Muscle layer of duodenum (tissue), 2 donors: ENCODE results near the gene SLC22A3.

Experiments
- H3K27ac ChIP-seq: one replicate; pipeline ENCODE4 v1.7.0; 2013; ENCODE audit warnings: mild to moderate bottlenecking, low read length
- H3K27me3 ChIP-seq: one replicate; pipeline ENCODE4 v1.7.0; 2013; ENCODE audit warnings: low read depth, mild to moderate bottlenecking, control low read depth, low read length
- H3K36me3 ChIP-seq, 2 donors: one replicate each; pipeline ENCODE4 v1.7.0; 2013; ENCODE audit warnings: low read length in 2 of 2, control low read depth in 1 of 2, mild to moderate bottlenecking in 1 of 2; ENCODE audit not compliant: insufficient read depth in 2 of 2, control insufficient read depth in 1 of 2
- H3K4me1 ChIP-seq, 2 donors: one replicate each; pipeline ENCODE4 v1.7.0; 2013; ENCODE audit warnings: low read length in 2 of 2, mild to moderate bottlenecking in 2 of 2, control low read depth in 1 of 2, moderate library complexity in 1 of 2; ENCODE audit not compliant: insufficient read depth in 2 of 2, control insufficient read depth in 1 of 2
- H3K4me3 ChIP-seq, 2 donors: one replicate each; pipeline ENCODE4 v1.7.0; 2013; ENCODE audit warnings: low read length in 2 of 2, low read depth in 1 of 2, mild to moderate bottlenecking in 1 of 2
- H3K9me3 ChIP-seq, 2 donors: one replicate each; pipeline ENCODE4 v1.7.0; 2013; ENCODE audit warnings: low read length in 2 of 2, control low read depth in 1 of 2, mild to moderate bottlenecking in 1 of 2; ENCODE audit not compliant: control insufficient read depth in 1 of 2
- donor health status: healthy.

Gene SLC22A3

DNA sequence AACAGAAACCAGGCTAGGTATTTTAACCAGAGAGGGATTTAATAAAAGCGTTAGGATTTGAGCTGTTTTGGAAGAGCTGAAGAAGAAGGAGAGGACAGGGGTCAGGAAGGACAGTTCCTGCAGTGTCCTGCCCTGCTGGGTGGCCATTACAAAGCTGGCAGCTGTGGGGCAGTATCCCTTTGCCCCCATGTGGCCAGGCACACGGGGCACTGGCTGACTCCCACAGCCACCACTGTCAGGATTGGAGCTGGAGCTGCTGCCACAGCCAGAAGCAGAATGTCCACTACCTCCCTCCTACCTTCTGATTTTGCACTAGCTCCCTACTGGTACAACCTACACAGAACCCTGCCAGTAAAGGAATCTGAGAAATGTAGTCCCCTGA lies 46.5 kb downstream of the SLC22A3 start:
- H3K9me3 ChIP-seq: no peaks in the 10 kb centered on the region
- peaks cover 6% of the 10 kb centered on the region in 2 donors for H3K4me1 ChIP-seq
- H3K27ac ChIP-seq: no peak overlapping the region
- no peak overlapping the region for H3K4me3 ChIP-seq
- H3K27me3 ChIP-seq: no peaks in the 10 kb centered on the region
- no peaks in the 10 kb centered on the region for H3K36me3 ChIP-seq

DNA sequence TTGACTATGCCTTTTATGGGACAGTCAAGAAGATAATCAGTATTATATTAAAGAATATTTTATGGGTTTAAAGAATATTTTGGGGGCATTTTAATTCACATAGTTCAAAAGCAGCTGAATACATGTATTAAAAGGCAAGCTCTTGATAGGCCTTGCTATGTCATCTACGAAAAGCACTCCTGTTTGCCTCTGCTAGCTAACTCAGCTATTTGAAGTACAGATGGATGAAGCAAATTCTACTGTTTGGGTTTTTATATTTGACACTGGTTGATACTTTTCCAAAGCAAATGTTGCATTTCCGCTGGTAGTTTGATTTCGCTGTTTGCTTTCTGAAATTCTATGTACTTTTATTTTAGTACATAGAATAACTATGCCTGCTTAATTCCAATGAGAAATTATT lies 47.0 kb downstream of the SLC22A3 start:
- Histone ChIP-seq H3K36me3 (no peaks in the 10 kb centered on the region), H3K27me3 (no peaks in the 10 kb centered on the region), H3K4me1 (peaks cover 6% of the 10 kb centered on the region in 2 donors), H3K27ac (no peak overlapping the region), H3K4me3 (no peak overlapping the region), H3K9me3 (no peaks in the 10 kb centered on the region)

- Histone ChIP-seq H3K27ac (no peak overlapping the region), H3K9me3 (no peaks in the 10 kb centered on the region), H3K4me1 (peaks cover 6% of the 10 kb centered on the region in 2 donors), H3K27me3 (no peaks in the 10 kb centered on the region), H3K36me3 (no peaks in the 10 kb centered on the region), H3K4me3 (no peak overlapping the region)
Measured at GRCh38 chr6:160396292-160396691, 48.1 kb downstream of the SLC22A3 start.

DNA sequence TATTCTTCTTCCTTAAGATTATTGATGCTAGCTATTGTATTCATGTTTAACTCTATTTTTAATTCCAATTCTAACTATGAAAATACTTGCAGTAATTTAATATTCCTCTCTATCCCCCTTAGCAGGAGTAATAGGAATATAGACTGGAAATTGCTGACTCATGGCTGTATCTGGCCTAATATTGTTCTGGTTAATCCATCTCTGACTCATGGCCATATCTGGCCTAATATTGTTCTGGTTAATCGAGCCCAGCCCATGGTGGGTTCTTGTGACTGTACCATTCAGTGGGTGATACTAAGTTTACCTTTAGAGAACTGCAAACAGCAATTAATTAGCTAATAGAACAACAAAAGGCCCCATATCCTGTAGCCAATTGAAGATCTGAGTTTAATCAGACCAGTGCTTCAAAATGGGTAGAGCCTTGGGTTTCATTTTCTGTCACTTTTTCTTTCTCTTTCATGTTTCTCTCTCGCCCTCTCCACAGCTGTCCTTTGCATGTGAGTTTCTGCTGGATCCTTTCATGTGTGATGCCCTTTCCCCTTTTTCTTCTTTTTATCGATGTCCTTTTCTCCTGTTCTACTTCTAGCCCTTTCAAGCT lies 50.6 kb downstream of the SLC22A3 start:
- Histone ChIP-seq H3K4me3 (no peak overlapping the region), H3K27me3 (no peaks in the 10 kb centered on the region), H3K36me3 (no peaks in the 10 kb centered on the region), H3K4me1 (no peaks in the 10 kb centered on the region), H3K27ac (no peak overlapping the region), H3K9me3 (no peaks in the 10 kb centered on the region)

DNA sequence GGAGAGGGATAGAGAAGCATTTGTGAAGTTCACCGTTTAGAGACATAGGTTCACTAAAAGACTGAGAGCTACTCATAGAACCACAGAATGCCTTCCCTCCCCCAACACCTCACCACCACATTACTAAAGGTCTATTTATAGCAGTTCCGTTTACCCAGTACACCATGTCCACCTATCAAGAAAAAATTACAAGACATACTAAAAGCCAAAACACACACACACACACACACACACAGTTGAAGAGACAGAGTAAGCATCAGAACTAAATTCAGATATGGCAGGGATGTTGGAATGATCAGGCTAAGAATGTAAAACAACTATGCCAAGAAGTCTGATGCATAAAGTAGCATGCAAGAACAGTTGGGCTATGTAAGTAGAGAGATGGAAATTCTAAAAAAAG lies 52.3 kb downstream of the SLC22A3 start:
- no peak overlapping the region for H3K4me3 ChIP-seq
- no peak overlapping the region for H3K27ac ChIP-seq
- no peaks in the 10 kb centered on the region for H3K36me3 ChIP-seq
- no peaks in the 10 kb centered on the region for H3K9me3 ChIP-seq
- H3K27me3 ChIP-seq: no peaks in the 10 kb centered on the region
- no peaks in the 10 kb centered on the region for H3K4me1 ChIP-seq

DNA sequence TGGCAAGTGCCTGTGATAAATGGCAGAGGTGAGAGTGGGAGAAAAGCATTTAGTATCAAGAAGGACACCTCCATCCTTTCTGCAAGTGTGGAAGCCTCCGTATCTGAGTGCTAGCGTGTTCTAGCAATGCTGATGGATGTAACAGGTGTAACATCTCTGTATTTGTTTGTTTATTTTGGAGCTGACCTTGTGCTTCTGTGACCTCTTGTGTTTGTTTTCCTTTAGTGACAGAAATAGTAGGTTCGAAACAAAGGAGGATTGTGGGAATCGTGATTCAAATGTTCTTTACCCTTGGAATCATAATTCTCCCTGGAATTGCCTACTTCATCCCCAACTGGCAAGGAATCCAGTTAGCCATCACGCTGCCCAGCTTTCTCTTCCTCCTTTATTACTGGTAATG lies 60.4 kb downstream of the SLC22A3 start:
- H3K4me3 ChIP-seq: no peak overlapping the region
- H3K27me3 ChIP-seq: no peaks in the 10 kb centered on the region
- H3K9me3 ChIP-seq: no peaks in the 10 kb centered on the region
- H3K36me3 ChIP-seq: no peaks in the 10 kb centered on the region
- no peaks in the 10 kb centered on the region for H3K4me1 ChIP-seq
- no peak overlapping the region for H3K27ac ChIP-seq

- H3K4me1 ChIP-seq: no peaks in the 10 kb centered on the region
- H3K36me3 ChIP-seq: no peaks in the 10 kb centered on the region
- H3K9me3 ChIP-seq: no peaks in the 10 kb centered on the region
- no peak overlapping the region for H3K4me3 ChIP-seq
- H3K27ac ChIP-seq: no peak overlapping the region
- no peaks in the 10 kb centered on the region for H3K27me3 ChIP-seq
Measured at GRCh38 chr6:160412993-160413392, 64.8 kb downstream of the SLC22A3 start.

DNA sequence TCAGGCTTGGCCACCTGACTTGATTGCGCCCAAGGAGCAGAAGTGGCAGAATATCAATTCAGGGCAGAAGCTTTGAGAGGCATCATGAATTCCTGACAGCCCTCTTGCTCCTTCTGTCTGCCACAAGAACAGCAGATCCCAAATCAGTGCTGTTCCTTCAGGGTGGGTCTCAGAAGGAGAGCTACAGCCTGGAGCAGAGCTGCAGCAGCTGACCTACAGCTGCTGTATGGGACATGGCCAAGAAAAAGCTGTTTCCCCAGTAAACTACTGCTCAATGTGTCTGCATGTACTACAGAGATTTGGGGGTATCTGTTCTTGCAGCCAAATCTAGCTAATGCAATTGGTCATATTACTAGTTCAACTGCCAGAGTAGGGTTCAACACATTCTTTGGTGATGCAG lies 69.0 kb downstream of the SLC22A3 start:
- Histone ChIP-seq H3K27me3 (no peaks in the 10 kb centered on the region), H3K4me1 (peaks cover 0 to 8% of the 10 kb centered on the region in 2 donors), H3K27ac (no peak overlapping the region), H3K9me3 (no peaks in the 10 kb centered on the region), H3K4me3 (no peak overlapping the region), H3K36me3 (no peaks in the 10 kb centered on the region)

GRCh38 chr6:160417550-160417949 lies 69.4 kb downstream of the SLC22A3 start:
- no peak overlapping the region for H3K27ac ChIP-seq
- no peaks in the 10 kb centered on the region for H3K27me3 ChIP-seq
- H3K4me1 ChIP-seq: peaks cover 0 to 11% of the 10 kb centered on the region in 2 donors
- no peaks in the 10 kb centered on the region for H3K9me3 ChIP-seq
- H3K36me3 ChIP-seq: no peaks in the 10 kb centered on the region
- H3K4me3 ChIP-seq: no peak overlapping the region

DNA sequence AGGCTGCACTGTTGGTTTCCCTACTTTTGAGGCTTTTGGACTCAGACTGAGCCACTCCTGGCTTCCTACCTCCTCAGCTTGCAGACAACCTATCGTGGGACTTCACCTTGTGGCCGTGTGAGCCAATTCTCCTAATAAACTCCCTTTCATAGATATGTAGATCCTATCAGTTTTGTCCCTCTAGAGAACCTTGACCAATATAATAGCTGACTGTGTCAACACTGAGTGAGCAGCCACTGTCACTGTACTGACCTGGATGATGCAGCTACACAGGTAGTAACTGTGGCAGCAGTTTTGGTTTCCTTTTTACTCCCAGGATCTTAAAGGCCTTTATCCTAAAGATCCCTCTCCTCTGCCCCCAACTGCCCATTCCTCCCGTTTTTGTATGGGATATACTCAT lies 70.2 kb downstream of the SLC22A3 start:
- H3K27me3 ChIP-seq: no peaks in the 10 kb centered on the region
- H3K36me3 ChIP-seq: no peaks in the 10 kb centered on the region
- no peak overlapping the region for H3K27ac ChIP-seq
- no peak overlapping the region for H3K4me3 ChIP-seq
- H3K9me3 ChIP-seq: no peaks in the 10 kb centered on the region
- peaks cover 0 to 11% of the 10 kb centered on the region in 2 donors for H3K4me1 ChIP-seq

DNA sequence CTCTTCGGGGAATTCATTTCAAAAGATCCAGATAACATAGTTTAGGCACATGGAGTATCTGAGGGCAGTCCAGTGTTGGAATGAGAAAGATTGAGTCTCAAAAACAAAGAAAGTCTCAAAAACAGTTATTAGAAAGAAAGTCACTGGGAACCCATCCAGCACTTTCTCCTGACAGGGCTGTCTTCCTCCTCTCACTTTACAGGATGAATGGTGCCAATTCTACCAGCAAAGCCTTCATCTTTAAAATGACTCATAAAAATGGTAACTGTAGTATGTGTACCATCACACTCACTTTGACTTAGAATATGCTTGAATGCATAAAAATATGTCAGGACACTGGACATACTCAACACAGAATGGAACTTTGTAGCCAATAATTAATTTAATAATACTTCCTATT lies 71.3 kb downstream of the SLC22A3 start:
- Histone ChIP-seq H3K4me1 (peaks cover 0 to 11% of the 10 kb centered on the region in 2 donors), H3K27me3 (no peaks in the 10 kb centered on the region), H3K36me3 (no peaks in the 10 kb centered on the region), H3K27ac (no peak overlapping the region), H3K9me3 (no peaks in the 10 kb centered on the region), H3K4me3 (no peak overlapping the region)

DNA sequence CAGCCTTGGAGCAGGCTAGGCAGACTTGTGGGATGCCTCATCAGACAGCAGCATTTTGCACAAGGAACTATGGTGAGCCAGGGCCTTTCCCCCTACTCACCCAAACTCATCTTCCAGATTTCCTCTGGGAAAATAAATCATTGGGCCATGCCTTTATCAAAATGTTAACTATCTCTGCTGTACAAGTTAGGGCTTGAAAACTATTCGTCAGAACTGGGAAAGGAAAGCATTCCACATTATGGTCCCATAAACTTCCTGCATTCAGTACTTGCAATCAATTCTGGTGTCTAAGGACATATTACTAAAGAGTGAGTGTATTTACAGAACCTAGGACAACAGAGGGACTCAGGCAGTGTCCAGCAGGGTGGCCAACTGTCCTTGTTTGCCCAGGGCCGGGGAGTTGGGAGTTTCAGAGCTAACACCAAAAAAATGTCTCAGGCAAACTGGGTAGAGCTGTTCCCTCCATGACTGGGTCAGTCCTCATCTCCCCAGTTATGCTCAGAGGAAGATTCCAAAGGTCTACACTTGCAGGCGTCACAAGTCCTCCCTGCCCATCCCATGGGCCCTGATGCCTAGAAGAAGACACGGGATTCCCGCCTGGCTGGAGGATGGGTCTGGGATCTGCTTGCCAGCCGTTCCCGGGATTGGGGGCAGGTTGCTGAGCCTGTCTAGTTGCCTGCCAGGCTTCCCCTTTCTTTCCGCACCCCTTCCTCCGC lies 72.2 kb downstream of the SLC22A3 start:
- Histone ChIP-seq H3K27ac (no peak overlapping the region), H3K27me3 (no peaks in the 10 kb centered on the region), H3K4me1 (peaks cover 0 to 11% of the 10 kb centered on the region in 2 donors), H3K4me3 (no peak overlapping the region), H3K9me3 (no peaks in the 10 kb centered on the region), H3K36me3 (no peaks in the 10 kb centered on the region)
